ENCODE measurements around the gene SEC23IP.

Gene SEC23IP

GRCh38 chr10:119933179-119933578 is 40.6 kb downstream of the SEC23IP start:
- no peak overlapping the region for H3K4me3 ChIP-seq (ENCODE audit: low read length)
- H4K20me1 ChIP-seq (ENCODE audit: insufficient read depth, low read length), result no peaks in the 10 kb centered on the region
- H3K9me3 ChIP-seq (ENCODE audit: insufficient read depth, low read length), result no peaks in the 10 kb centered on the region
- H3K27ac ChIP-seq (ENCODE audit: low read length), result no peak overlapping the region
- peaks cover 18% of the 10 kb centered on the region for H3K36me3 ChIP-seq (replicated peaks; ENCODE audit: low read depth, low read length)
- no peaks in the 10 kb centered on the region for H3K27me3 ChIP-seq (ENCODE audit: low read depth, low read length)
- H3K4me1 ChIP-seq (ENCODE audit: low read length), result no peaks in the 10 kb centered on the region
- H3K9ac ChIP-seq (ENCODE audit: low read length), result no peak overlapping the region
- H3K4me2 ChIP-seq (ENCODE audit: low read length), result no peak overlapping the region
- no peaks in the 10 kb centered on the region for H3K79me2 ChIP-seq (ENCODE audit: low read length)
- no peak overlapping the region for H2AFZ ChIP-seq (ENCODE audit: low read depth, low read length)
- TF ChIP-seq EZH2phosphoT487 (IDR thresholded peaks at IDR 0.05; ENCODE audit: low read depth), result no peak
- TF ChIP-seq, protein P1, sequence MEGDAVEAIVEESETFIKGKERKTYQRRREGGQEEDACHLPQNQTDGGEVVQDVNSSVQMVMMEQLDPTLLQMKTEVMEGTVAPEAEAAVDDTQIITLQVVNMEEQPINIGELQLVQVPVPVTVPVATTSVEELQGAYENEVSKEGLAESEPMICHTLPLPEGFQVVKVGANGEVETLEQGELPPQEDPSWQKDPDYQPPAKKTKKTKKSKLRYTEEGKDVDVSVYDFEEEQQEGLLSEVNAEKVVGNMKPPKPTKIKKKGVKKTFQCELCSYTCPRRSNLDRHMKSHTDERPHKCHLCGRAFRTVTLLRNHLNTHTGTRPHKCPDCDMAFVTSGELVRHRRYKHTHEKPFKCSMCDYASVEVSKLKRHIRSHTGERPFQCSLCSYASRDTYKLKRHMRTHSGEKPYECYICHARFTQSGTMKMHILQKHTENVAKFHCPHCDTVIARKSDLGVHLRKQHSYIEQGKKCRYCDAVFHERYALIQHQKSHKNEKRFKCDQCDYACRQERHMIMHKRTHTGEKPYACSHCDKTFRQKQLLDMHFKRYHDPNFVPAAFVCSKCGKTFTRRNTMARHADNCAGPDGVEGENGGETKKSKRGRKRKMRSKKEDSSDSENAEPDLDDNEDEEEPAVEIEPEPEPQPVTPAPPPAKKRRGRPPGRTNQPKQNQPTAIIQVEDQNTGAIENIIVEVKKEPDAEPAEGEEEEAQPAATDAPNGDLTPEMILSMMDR (IDR thresholded peaks at IDR 0.05; ENCODE audit: low read depth, low read length), result peak; percentile 54

- no peaks in the 10 kb centered on the region for H4K20me1 ChIP-seq (ENCODE audit: insufficient read depth, low read length)
- H3K79me2 ChIP-seq (ENCODE audit: low read length), result no peaks in the 10 kb centered on the region
- no peak overlapping the region for H3K4me3 ChIP-seq (ENCODE audit: low read length)
- no peaks in the 10 kb centered on the region for H3K9me3 ChIP-seq (ENCODE audit: insufficient read depth, low read length)
- no peak overlapping the region for H2AFZ ChIP-seq (ENCODE audit: low read depth, low read length)
- TF ChIP-seq EZH2phosphoT487 (IDR thresholded peaks at IDR 0.05; ENCODE audit: low read depth), result no peak
- TF ChIP-seq, protein P1 (IDR thresholded peaks at IDR 0.05; ENCODE audit: low read depth, low read length), result no peak
- H3K4me1 ChIP-seq (ENCODE audit: low read length), result no peaks in the 10 kb centered on the region
- no peak overlapping the region for H3K4me2 ChIP-seq (ENCODE audit: low read length)
- no peaks in the 10 kb centered on the region for H3K36me3 ChIP-seq (replicated peaks; ENCODE audit: low read depth, low read length)
- H3K9ac ChIP-seq (ENCODE audit: low read length), result no peak overlapping the region
- no peaks in the 10 kb centered on the region for H3K27me3 ChIP-seq (ENCODE audit: low read depth, low read length)
- H3K27ac ChIP-seq (ENCODE audit: low read length), result no peak overlapping the region
Measured at GRCh38 chr10:119940487-119940886, 48.0 kb downstream of the SEC23IP start.

DNA sequence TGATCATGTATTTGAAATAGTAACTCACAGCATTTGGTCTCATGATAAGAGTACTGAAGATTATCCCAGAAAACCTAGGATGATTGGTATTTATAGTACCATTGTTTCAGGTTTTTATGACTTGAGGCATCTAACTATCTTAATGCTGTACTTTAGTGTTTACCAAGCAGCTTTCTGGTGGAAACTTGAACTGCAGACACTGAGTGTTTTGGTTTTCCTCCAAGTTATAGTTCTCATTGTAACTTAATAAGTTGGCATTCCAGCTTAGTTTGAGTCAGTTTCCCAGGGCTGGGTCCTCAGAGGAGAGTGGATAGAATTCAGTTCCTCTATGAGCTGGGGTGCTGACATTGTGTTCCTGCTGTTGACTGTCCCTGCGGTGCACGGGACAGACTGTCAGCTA is 50.4 kb downstream of the SEC23IP start:
- no peak overlapping the region for H3K9ac ChIP-seq (ENCODE audit: low read length)
- no peaks in the 10 kb centered on the region for H4K20me1 ChIP-seq (ENCODE audit: insufficient read depth, low read length)
- H3K36me3 ChIP-seq (replicated peaks; ENCODE audit: low read depth, low read length), result no peaks in the 10 kb centered on the region
- TF ChIP-seq, protein P1 (IDR thresholded peaks at IDR 0.05; ENCODE audit: low read depth, low read length), result no peak
- H3K9me3 ChIP-seq (ENCODE audit: insufficient read depth, low read length), result no peaks in the 10 kb centered on the region
- H3K4me1 ChIP-seq (ENCODE audit: low read length), result no peaks in the 10 kb centered on the region
- no peak overlapping the region for H3K4me3 ChIP-seq (ENCODE audit: low read length)
- H3K27ac ChIP-seq (ENCODE audit: low read length), result no peak overlapping the region
- no peak overlapping the region for H2AFZ ChIP-seq (ENCODE audit: low read depth, low read length)
- no peaks in the 10 kb centered on the region for H3K79me2 ChIP-seq (ENCODE audit: low read length)
- H3K27me3 ChIP-seq (ENCODE audit: low read depth, low read length), result no peaks in the 10 kb centered on the region
- no peak overlapping the region for H3K4me2 ChIP-seq (ENCODE audit: low read length)

- no peaks in the 10 kb centered on the region for H3K4me1 ChIP-seq (ENCODE audit: low read length)
- H3K4me3 ChIP-seq (ENCODE audit: low read length), result no peak overlapping the region
- no peaks in the 10 kb centered on the region for H3K27me3 ChIP-seq (ENCODE audit: low read depth, low read length)
- H3K9me3 ChIP-seq (ENCODE audit: insufficient read depth, low read length), result no peaks in the 10 kb centered on the region
- no peak overlapping the region for H3K9ac ChIP-seq (ENCODE audit: low read length)
- H3K4me2 ChIP-seq (ENCODE audit: low read length), result no peak overlapping the region
- no peaks in the 10 kb centered on the region for H3K36me3 ChIP-seq (replicated peaks; ENCODE audit: low read depth, low read length)
- TF ChIP-seq, protein P1 (IDR thresholded peaks at IDR 0.05; ENCODE audit: low read depth, low read length), result no peak
- no peak for TF ChIP-seq EZH2phosphoT487 (IDR thresholded peaks at IDR 0.05; ENCODE audit: low read depth)
- no peaks in the 10 kb centered on the region for H3K79me2 ChIP-seq (ENCODE audit: low read length)
- H3K27ac ChIP-seq (ENCODE audit: low read length), result no peak overlapping the region
- no peaks in the 10 kb centered on the region for H4K20me1 ChIP-seq (ENCODE audit: insufficient read depth, low read length)
- no peak overlapping the region for H2AFZ ChIP-seq (ENCODE audit: low read depth, low read length)
Measured at GRCh38 chr10:119945805-119946204, 53.3 kb downstream of the SEC23IP start.

All from OCI-LY3 (cell line).